ENCODE data around the gene SLC18A3. TPM values are rescaled to one million over a fixed set of nuclear protein-coding genes. Genes with fewer than 3 reads are reported as not detected.

Gene SLC18A3
- polyA plus RNA-seq = not detected

DNA sequence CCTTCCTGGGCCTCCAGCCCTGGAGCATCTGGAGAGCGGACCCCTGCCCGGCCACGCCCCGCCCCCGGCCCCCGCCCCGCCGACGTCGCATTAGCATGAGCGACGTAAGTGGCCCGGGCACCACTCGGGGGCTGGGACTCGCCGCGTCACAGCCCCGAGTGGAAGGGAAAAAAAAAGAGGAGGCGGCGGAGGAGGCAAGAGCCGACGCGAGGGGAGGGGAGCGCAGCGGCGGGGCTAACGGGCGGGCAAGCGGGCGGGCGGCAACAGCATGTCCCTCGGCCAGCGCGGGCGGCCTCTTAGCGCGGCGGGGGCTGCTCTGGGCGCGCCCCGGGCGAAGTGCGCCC is at the start of gene SLC18A3:
TSS of gene SLC18A3 (plus strand) at position 197 of the 344 bp plus-strand sequence. CDS start 431 bp downstream, outside the sequence.
- 1 to 3% methylated on average over 27 to 43 of the region's 43 CpGs for WGBS, 2 donors
- Histone ChIP-seq H3K27ac (ENCODE audit: low read depth in 2 of 2, low read length in 1 of 2) (no peak within 1 kb of the TSS), H3K9me3 (ENCODE audit: control insufficient read depth in 2 of 2, insufficient read depth in 1 of 2, low read depth in 1 of 2, low read length in 1 of 2) (peaks cover 2 to 19% of the 10 kb centered on the region in 2 donors), H3K4me3 (ENCODE audit: low read depth in 1 of 2, low read length in 2 of 2) (peak within 1 kb of the TSS in 1 of 2 donors; percentile 17), H3K36me3 (ENCODE audit: control insufficient read depth in 2 of 2, insufficient read depth in 2 of 2, low read length in 1 of 2) (no peaks in the 10 kb centered on the region), H3K4me1 (ENCODE audit: control insufficient read depth in 2 of 2, insufficient read depth in 2 of 2, low read length in 1 of 2) (peaks cover 7 to 17% of the 10 kb centered on the region in 2 donors), H3K27me3 (ENCODE audit: control insufficient read depth in 1 of 2, insufficient read depth in 2 of 2, low read length in 2 of 2) (peaks cover 14 to 61% of the 10 kb centered on the region in 2 donors)

DNA sequence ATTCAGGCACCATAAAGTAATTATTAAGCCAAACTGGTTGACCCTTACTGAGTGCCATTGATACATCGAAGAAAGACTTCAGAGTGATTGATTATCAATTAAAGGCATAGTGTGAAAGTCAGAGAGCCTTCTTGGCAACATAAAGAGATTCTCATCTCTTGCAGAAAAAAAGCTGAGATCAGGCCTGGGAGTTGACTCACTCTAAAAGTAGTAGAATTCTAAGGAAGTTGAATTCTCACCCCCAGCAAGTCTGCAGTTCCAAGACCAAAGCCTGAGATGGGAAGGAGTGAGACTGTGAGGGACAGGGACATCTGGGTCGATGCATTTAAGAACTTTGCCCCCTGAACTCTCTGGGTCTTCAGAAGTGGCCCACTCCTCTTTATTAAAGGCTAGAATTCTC is 49.6 kb upstream of the SLC18A3 start:
- peaks cover 3 to 5% of the 10 kb centered on the region in 2 donors for H3K27me3 ChIP-seq (ENCODE audit: control insufficient read depth in 1 of 2, insufficient read depth in 2 of 2, low read length in 2 of 2)
- H3K27ac ChIP-seq (ENCODE audit: low read depth in 2 of 2, low read length in 1 of 2) = no peak overlapping the region
- H3K4me3 ChIP-seq (ENCODE audit: low read depth in 1 of 2, low read length in 2 of 2) = no peak overlapping the region
- no peaks in the 10 kb centered on the region for H3K4me1 ChIP-seq (ENCODE audit: control insufficient read depth in 2 of 2, insufficient read depth in 2 of 2, low read length in 1 of 2)
- no peaks in the 10 kb centered on the region for H3K36me3 ChIP-seq (ENCODE audit: control insufficient read depth in 2 of 2, insufficient read depth in 2 of 2, low read length in 1 of 2)
- WGBS, 2 donors = 55% methylated on average over 2 of the region's 2 CpGs
- H3K9me3 ChIP-seq (ENCODE audit: control insufficient read depth in 2 of 2, insufficient read depth in 1 of 2, low read depth in 1 of 2, low read length in 1 of 2) = peaks cover 0 to 2% of the 10 kb centered on the region in 2 donors

DNA sequence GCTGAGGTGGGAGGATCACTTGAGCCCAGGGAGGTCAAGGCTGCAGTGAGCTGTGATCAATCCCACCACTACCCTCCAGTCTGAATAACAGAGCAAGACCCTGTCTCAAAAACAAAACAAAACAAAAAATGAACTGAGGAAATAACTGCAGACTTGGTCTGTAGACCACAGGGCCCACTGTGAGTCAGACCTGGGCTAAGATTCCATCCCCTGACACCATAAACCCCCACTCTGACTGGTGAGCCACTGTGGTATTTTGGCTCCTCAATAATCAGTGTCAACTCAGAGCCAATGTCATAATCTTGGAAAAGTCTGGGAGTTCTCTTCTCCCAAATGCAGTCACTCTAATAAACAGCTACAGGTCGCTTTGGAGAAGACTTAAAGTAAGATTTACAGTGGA is 47.2 kb upstream of the SLC18A3 start:
- WGBS, 2 donors = 67 to 68% methylated on average over 1 of the region's 1 CpG
- Histone ChIP-seq H3K36me3 (ENCODE audit: control insufficient read depth in 2 of 2, insufficient read depth in 2 of 2, low read length in 1 of 2) (no peaks in the 10 kb centered on the region), H3K27me3 (ENCODE audit: control insufficient read depth in 1 of 2, insufficient read depth in 2 of 2, low read length in 2 of 2) (peaks cover 3 to 5% of the 10 kb centered on the region in 2 donors), H3K9me3 (ENCODE audit: control insufficient read depth in 2 of 2, insufficient read depth in 1 of 2, low read depth in 1 of 2, low read length in 1 of 2) (peaks cover 0 to 2% of the 10 kb centered on the region in 2 donors), H3K4me1 (ENCODE audit: control insufficient read depth in 2 of 2, insufficient read depth in 2 of 2, low read length in 1 of 2) (no peaks in the 10 kb centered on the region), H3K4me3 (ENCODE audit: low read depth in 1 of 2, low read length in 2 of 2) (no peak overlapping the region), H3K27ac (ENCODE audit: low read depth in 2 of 2, low read length in 1 of 2) (no peak overlapping the region)

DNA sequence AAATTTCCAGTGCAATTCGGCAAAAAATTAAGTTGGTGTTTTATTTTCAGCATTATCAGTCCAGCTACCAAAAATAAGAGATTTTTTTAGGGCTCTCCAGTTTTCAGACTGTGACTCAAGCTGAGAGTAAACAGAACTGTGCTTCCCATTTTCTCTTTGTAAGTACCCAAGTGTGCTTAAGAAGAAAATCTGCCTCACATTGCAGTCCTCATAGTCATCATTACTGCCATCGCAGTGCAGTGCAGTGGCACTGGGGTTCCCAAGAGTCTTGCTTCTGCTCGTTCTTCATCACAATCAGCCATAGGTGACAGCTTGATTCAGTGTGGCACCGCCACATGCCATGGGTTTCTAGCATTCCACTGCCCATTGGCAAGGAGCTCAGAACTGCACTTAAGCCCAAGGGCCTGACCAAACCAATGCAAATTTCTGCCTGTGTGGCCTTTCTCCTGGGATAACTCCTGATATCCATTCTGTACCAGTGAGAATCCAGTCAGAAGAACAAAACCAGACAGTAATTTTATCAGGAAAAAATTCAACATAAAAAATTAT is 45.6 kb upstream of the SLC18A3 start:
- peaks cover 2% of the 10 kb centered on the region in 2 donors for H3K9me3 ChIP-seq (ENCODE audit: control insufficient read depth in 2 of 2, insufficient read depth in 1 of 2, low read depth in 1 of 2, low read length in 1 of 2)
- WGBS, 2 donors = 86 to 88% methylated on average over 4 of the region's 4 CpGs
- H3K4me1 ChIP-seq (ENCODE audit: control insufficient read depth in 2 of 2, insufficient read depth in 2 of 2, low read length in 1 of 2) = no peaks in the 10 kb centered on the region
- H3K4me3 ChIP-seq (ENCODE audit: low read depth in 1 of 2, low read length in 2 of 2) = no peak overlapping the region
- peaks cover 3 to 5% of the 10 kb centered on the region in 2 donors for H3K27me3 ChIP-seq (ENCODE audit: control insufficient read depth in 1 of 2, insufficient read depth in 2 of 2, low read length in 2 of 2)
- no peak overlapping the region for H3K27ac ChIP-seq (ENCODE audit: low read depth in 2 of 2, low read length in 1 of 2)
- no peaks in the 10 kb centered on the region for H3K36me3 ChIP-seq (ENCODE audit: control insufficient read depth in 2 of 2, insufficient read depth in 2 of 2, low read length in 1 of 2)

DNA sequence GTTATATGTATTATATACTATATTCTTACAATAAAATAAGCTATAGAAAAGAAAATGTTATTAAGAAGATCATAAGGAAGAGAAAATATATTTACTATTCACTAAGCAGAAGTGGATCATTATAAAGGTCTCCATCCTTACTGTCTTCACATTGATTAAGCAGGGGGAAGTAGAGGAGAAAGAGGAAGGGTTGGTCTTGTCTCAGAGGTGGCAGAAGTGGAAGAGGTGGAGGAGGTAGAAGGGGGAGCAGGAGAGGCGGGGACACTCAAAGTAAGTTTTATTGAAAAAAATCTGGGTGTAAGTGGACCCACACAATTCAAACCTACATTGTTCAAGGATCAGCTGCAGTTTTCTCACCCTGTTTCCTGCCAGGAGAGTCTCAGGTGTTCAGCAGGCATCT is 42.3 kb upstream of the SLC18A3 start:
- Histone ChIP-seq H3K4me3 (ENCODE audit: low read depth in 1 of 2, low read length in 2 of 2) (no peak overlapping the region), H3K36me3 (ENCODE audit: control insufficient read depth in 2 of 2, insufficient read depth in 2 of 2, low read length in 1 of 2) (no peaks in the 10 kb centered on the region), H3K9me3 (ENCODE audit: control insufficient read depth in 2 of 2, insufficient read depth in 1 of 2, low read depth in 1 of 2, low read length in 1 of 2) (peaks cover 2% of the 10 kb centered on the region in 2 donors), H3K27ac (ENCODE audit: low read depth in 2 of 2, low read length in 1 of 2) (no peak overlapping the region), H3K27me3 (ENCODE audit: control insufficient read depth in 1 of 2, insufficient read depth in 2 of 2, low read length in 2 of 2) (peaks cover 0 to 3% of the 10 kb centered on the region in 2 donors), H3K4me1 (ENCODE audit: control insufficient read depth in 2 of 2, insufficient read depth in 2 of 2, low read length in 1 of 2) (no peaks in the 10 kb centered on the region)
- WGBS, 2 donors = 82 to 87% methylated on average over 1 of the region's 1 CpG

DNA sequence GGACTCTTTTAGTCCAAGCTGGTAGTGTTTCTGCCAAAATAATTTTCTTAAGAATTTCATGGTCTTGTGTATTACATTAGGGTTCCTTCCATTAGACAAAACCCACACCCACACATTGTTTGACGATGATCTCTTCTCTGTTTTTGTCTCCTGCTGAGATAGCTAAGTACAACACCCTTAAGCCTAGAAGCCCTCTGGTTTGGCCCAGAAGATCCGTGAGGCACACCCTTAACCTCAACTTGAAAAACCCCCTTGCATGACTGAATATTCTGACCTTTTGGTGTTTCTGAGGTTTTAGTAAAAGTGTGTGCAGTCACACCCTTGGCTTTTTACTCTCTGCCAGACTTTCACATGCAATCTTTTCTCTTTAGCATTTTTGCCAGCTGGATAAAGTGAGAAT is 41.9 kb upstream of the SLC18A3 start:
- Histone ChIP-seq H3K27me3 (ENCODE audit: control insufficient read depth in 1 of 2, insufficient read depth in 2 of 2, low read length in 2 of 2) (peaks cover 0 to 3% of the 10 kb centered on the region in 2 donors), H3K4me1 (ENCODE audit: control insufficient read depth in 2 of 2, insufficient read depth in 2 of 2, low read length in 1 of 2) (no peaks in the 10 kb centered on the region), H3K9me3 (ENCODE audit: control insufficient read depth in 2 of 2, insufficient read depth in 1 of 2, low read depth in 1 of 2, low read length in 1 of 2) (peaks cover 2% of the 10 kb centered on the region in 2 donors), H3K27ac (ENCODE audit: low read depth in 2 of 2, low read length in 1 of 2) (no peak overlapping the region), H3K4me3 (ENCODE audit: low read depth in 1 of 2, low read length in 2 of 2) (no peak overlapping the region), H3K36me3 (ENCODE audit: control insufficient read depth in 2 of 2, insufficient read depth in 2 of 2, low read length in 1 of 2) (no peaks in the 10 kb centered on the region)
- WGBS, 2 donors = 52 to 53% methylated on average over 2 of the region's 2 CpGs

DNA sequence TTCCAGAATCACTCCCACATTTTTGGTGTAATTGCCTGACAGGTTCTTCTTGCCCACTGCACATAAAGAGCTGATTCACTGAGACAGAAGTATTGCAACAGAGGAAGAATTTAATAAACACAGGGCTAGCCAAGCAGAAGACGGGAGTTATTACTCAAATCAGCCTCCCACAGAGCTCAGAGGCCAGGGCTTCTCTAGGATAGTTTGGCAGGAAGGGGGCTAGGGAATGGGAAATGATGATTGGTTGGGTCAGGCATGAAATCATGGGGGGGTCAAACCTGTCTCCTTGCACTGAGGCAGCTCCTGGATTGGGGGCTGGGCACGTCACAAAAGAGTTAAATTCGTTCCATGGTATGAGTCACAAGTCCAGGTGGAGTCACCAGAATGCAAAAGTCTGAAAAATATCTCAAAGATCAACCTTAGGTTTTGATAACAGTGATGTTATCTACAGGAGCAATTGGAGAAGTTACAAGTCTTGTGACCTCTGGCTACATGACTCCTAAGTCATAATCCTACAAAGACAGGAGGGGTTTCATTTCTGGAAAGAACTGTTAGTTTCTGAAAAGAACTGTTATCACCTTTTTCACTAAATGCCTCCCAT is 41.0 kb upstream of the SLC18A3 start:
- Histone ChIP-seq H3K36me3 (ENCODE audit: control insufficient read depth in 2 of 2, insufficient read depth in 2 of 2, low read length in 1 of 2) (no peaks in the 10 kb centered on the region), H3K4me1 (ENCODE audit: control insufficient read depth in 2 of 2, insufficient read depth in 2 of 2, low read length in 1 of 2) (no peaks in the 10 kb centered on the region), H3K27ac (ENCODE audit: low read depth in 2 of 2, low read length in 1 of 2) (no peak overlapping the region), H3K4me3 (ENCODE audit: low read depth in 1 of 2, low read length in 2 of 2) (no peak overlapping the region), H3K27me3 (ENCODE audit: control insufficient read depth in 1 of 2, insufficient read depth in 2 of 2, low read length in 2 of 2) (peaks cover 0 to 3% of the 10 kb centered on the region in 2 donors), H3K9me3 (ENCODE audit: control insufficient read depth in 2 of 2, insufficient read depth in 1 of 2, low read depth in 1 of 2, low read length in 1 of 2) (peaks cover 2% of the 10 kb centered on the region in 2 donors)
- WGBS, 2 donors = 45 to 47% methylated on average over 3 of the region's 3 CpGs

DNA sequence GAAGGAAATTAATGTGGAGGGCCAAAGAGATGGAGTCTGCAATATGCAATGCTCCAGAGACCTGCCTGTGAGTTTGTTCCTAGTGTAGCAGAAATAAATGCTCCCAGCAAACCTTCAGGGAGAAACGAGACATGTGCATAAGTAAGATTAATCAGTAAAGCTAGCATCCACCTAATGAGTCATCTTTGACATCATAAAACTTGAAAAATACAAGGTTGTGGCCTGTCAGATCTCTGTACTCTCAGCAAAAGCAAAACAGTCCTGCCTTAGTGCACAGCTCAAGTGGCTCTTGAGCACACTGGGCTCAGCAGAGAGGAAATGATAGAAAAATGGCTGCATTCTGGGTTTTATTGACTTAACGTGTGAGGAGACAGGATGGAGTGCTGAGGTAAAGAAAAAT is 38.7 kb upstream of the SLC18A3 start:
- no peaks in the 10 kb centered on the region for H3K27me3 ChIP-seq (ENCODE audit: control insufficient read depth in 1 of 2, insufficient read depth in 2 of 2, low read length in 2 of 2)
- WGBS, 2 donors = 42 to 43% methylated on average over 2 of the region's 2 CpGs
- no peak overlapping the region for H3K4me3 ChIP-seq (ENCODE audit: low read depth in 1 of 2, low read length in 2 of 2)
- H3K27ac ChIP-seq (ENCODE audit: low read depth in 2 of 2, low read length in 1 of 2) = no peak overlapping the region
- H3K9me3 ChIP-seq (ENCODE audit: control insufficient read depth in 2 of 2, insufficient read depth in 1 of 2, low read depth in 1 of 2, low read length in 1 of 2) = peaks cover 0 to 2% of the 10 kb centered on the region in 2 donors
- H3K4me1 ChIP-seq (ENCODE audit: control insufficient read depth in 2 of 2, insufficient read depth in 2 of 2, low read length in 1 of 2) = no peaks in the 10 kb centered on the region
- H3K36me3 ChIP-seq (ENCODE audit: control insufficient read depth in 2 of 2, insufficient read depth in 2 of 2, low read length in 1 of 2) = no peaks in the 10 kb centered on the region

DNA sequence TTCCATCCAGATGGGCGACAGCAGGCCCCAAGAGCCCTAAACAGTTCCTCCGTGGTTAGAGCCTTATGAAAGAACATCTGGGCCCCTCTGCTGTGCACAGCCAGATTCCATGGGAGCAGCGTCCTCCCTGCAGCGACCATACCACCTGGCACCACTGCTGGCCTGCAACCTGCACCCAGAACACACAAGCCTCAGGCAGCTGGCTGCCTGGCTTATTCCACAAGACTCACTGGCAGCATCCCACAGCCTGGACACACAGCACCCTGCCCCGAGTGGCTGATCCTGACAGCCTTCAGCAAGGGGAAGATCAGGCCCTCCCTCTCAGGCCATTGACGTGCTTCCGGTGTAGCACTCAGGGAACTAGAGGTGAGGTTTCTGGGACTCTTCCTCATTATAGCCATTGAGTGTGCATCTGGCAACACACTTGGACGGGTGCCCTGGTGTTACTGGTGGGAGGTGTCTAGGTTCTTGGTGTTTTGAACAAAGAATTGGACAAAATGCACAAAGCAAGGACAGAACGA is 37.5 kb upstream of the SLC18A3 start:
- Histone ChIP-seq H3K27ac (ENCODE audit: low read depth in 2 of 2, low read length in 1 of 2) (no peak overlapping the region), H3K27me3 (ENCODE audit: control insufficient read depth in 1 of 2, insufficient read depth in 2 of 2, low read length in 2 of 2) (no peaks in the 10 kb centered on the region), H3K4me3 (ENCODE audit: low read depth in 1 of 2, low read length in 2 of 2) (no peak overlapping the region), H3K36me3 (ENCODE audit: control insufficient read depth in 2 of 2, insufficient read depth in 2 of 2, low read length in 1 of 2) (no peaks in the 10 kb centered on the region), H3K4me1 (ENCODE audit: control insufficient read depth in 2 of 2, insufficient read depth in 2 of 2, low read length in 1 of 2) (no peaks in the 10 kb centered on the region), H3K9me3 (ENCODE audit: control insufficient read depth in 2 of 2, insufficient read depth in 1 of 2, low read depth in 1 of 2, low read length in 1 of 2) (peaks cover 0 to 2% of the 10 kb centered on the region in 2 donors)
- 69 to 73% methylated on average over 9 of the region's 9 CpGs for WGBS, 2 donors
